GM12891 (cell line): ENCODE measurements around the gene ZNF692.

Source experiments
- PAX5 ChIP-seq: IDR thresholded peaks from 2 replicates; pipeline ENCODE4 v1.6.1; 2011; ENCODE audit warnings: low read length, moderate library complexity, mild to moderate bottlenecking; ENCODE audit not compliant: insufficient read depth, severe bottlenecking
- POLR2A ChIP-seq: IDR thresholded peaks from 2 replicates; pipeline ENCODE4 v1.6.1; 2011; ENCODE audit warnings: low read depth, low read length, control low read depth
- POLR2AphosphoS5 ChIP-seq: IDR thresholded peaks from 2 replicates; pipeline ENCODE4 v1.6.1; 2011; ENCODE audit warnings: low read depth, low read length, control low read depth
- POU2F2 ChIP-seq: IDR thresholded peaks from 2 replicates; pipeline ENCODE4 v1.6.1; 2011; ENCODE audit warnings: low read depth, mild to moderate bottlenecking, control low read depth, low read length, moderate library complexity
- TAF1 ChIP-seq: IDR thresholded peaks from 2 replicates; pipeline ENCODE4 v1.6.1; 2011; ENCODE audit warnings: low read depth, low read length, control low read depth

GRCh38 chr1:248892590-248892989, 33.7 kb upstream of the ZNF692 start:
- TF ChIP-seq POLR2AphosphoS5 (no peak), POLR2A (no peak), PAX5 (no peak), TAF1 (no peak), POU2F2 (no peak)
